B cell (primary cell): Measurements from ENCODE around the gene C6orf89.

ENCODE experiments used
- CTCF ChIP-seq: fragments of 200-600 bp; IDR thresholded peaks from one replicate; pipeline ENCODE4 v1.8.0; 2022; ENCODE audit warnings: antibody characterized with exemption, mild to moderate bottlenecking
- EZH2 ChIP-seq: IDR thresholded peaks from 2 replicates; pipeline ENCODE4 v1.6.1; 2012; ENCODE audit warnings: borderline replicate concordance, low read depth, mild to moderate bottlenecking, moderate library complexity, low read length; ENCODE audit not compliant: insufficient read depth, poor library complexity, severe bottlenecking

GRCh38 chr6:36845233-36845632 is 40.5 kb upstream of the C6orf89 start:
- TF ChIP-seq EZH2 (no peak), CTCF (no peak)
